Gastrocnemius medialis (tissue), 4 donors: ENCODE results near the gene WDR37.

Source experiments
- POLR2A ChIP-seq, 2 donors: fragments of 450-650 bp; IDR thresholded peaks; one replicate each; pipeline ENCODE4 v1.6.1; 2017; ENCODE audit warnings: antibody characterized with exemption in 2 of 2, mild to moderate bottlenecking in 2 of 2, moderate library complexity in 2 of 2
- TF ChIP-seq, protein P1 (sequence below), 5 experiments: fragments of 450-650 bp in 3 of 5; fragments of 200-600 bp in 2 of 5; sonication (generic) in 2 of 5; IDR thresholded peaks in 4 of 5; conservative IDR thresholded peaks in 1 of 5; 1 replicate in 4 of 5; 2 replicates in 1 of 5; pipeline ENCODE4 v1.5.1; 2016 to 2019; ENCODE audit warnings: antibody characterized with exemption in 5 of 5, mild to moderate bottlenecking in 3 of 5, moderate library complexity in 3 of 5

DNA sequence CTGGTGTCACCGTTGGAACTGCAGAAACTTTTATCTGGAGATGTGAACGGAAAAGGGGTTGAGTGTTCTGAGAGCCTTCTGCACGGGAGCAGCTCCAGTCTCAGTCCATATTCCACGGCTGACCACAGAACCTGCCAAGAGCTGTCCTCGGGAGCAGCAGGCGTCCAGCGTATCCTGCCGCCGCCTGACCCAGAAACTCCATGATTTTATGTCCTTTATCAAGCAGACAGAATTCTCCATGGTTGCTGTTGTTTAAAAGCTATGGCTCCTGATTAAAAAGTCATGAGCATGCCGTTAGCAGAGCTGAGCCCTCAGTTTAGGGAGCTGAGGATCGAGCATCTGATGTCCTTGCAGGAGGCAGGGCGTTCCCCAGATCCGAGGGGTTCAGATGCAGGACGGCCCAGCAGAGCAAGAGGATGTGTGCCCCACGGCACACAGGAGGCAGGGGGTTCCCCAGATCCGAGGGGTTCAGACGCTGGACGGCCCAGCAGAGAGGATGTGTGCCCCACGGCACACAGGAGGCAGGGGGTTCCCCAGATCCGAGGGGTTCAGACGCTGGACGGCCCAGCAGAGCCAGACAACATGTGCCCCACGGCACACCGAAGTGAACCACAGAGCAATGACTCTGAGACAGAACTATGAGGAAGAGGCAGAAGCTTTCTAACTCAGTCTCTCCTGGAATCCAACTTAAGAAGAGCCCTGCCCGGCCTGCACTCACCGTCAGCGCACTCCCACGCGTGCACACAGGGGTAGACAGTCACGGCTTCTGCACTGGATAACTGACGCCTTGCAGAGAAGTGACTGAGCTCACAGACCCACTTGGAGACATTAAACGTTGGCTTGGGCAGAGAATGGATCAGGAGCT, 96.4 kb downstream of the WDR37 start:
- TF ChIP-seq POLR2A (IDR thresholded peaks at IDR 0.05) = no peak
- TF ChIP-seq, protein P1, sequence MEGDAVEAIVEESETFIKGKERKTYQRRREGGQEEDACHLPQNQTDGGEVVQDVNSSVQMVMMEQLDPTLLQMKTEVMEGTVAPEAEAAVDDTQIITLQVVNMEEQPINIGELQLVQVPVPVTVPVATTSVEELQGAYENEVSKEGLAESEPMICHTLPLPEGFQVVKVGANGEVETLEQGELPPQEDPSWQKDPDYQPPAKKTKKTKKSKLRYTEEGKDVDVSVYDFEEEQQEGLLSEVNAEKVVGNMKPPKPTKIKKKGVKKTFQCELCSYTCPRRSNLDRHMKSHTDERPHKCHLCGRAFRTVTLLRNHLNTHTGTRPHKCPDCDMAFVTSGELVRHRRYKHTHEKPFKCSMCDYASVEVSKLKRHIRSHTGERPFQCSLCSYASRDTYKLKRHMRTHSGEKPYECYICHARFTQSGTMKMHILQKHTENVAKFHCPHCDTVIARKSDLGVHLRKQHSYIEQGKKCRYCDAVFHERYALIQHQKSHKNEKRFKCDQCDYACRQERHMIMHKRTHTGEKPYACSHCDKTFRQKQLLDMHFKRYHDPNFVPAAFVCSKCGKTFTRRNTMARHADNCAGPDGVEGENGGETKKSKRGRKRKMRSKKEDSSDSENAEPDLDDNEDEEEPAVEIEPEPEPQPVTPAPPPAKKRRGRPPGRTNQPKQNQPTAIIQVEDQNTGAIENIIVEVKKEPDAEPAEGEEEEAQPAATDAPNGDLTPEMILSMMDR (IDR thresholded peaks at IDR 0.05 in 4 of 5, conservative IDR thresholded peaks at IDR 0.05 in 1 of 5) = no peak
